Activated CD4-positive, alpha-beta T cell treated with anti-CD3 and anti-CD28 coated beads, Interleukin-2, Interleukin-4, amounts not matched to agents 100 ng/mL and 50 ng/mL, durations not matched to agents 16 hours and 8 hours (primary cell): ENCODE data around the gene PDGFB.

Experiments used
- DNase-seq: peaks from one replicate; pipeline ENCODE4 v3.0.0-alpha.2; 2020; ENCODE audit warnings: low spot score

The PDGFB gene

GRCh38 chr22:39276440-39277141 lies 31.8 kb upstream of the PDGFB start:
- no peak for DNase-seq

DNA sequence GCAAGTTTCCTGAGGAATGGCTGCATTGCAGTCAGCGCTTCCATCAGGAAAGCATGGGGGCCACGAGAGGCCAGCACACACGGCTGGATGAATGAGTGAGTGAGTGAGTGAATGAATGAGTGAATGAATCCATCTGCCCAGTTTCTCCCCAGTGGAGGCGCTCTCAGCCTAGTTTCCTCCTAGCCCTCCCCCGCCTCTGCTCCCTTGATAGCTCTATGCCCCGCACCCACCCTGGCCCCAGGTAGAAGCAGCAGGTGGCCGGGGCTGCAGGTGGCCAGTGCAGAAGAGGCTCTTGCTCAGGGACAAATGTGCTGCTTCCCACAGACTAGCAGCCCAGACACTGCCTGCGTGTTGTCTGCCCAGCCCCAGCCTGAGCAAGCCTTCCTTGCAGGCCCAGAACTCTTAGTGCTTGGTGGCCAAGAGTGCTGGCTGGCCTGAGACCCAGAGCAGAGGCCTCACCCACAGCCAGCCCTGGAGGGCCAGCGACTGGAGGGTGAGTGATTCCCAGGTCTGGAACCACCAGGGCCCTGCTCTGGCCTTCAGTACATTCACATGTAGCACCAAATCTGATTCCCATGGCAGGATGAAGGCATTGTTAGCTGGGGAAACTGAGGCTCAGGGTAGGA lies 31.1 kb upstream of the PDGFB start:
- DNase-seq, result no peak

- no peak for DNase-seq
These were observed 29.4 kb upstream of the PDGFB start for GRCh38 chr22:39273950-39274887.

DNA sequence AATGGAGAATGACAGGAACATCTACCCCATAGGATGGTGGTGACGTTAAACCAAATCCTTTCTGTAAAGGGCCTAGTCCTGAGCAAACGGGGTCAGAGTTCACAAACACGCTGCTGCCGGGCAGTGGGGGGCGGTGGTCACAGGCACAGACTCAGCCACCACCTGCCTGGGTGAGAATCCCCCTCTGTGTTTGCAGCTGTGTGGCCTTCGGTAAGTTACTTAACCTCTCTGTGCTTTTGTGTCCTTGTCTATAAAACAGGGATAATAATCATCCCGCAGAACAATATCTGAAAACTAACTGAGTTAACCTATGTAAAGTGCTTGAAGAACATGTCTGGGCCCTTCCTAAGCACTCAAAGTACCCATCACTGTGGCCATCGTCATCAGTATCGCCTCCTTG lies 26.0 kb upstream of the PDGFB start:
- DNase-seq, result no peak

- no peak for DNase-seq
These were observed 25.5 kb upstream of the PDGFB start for GRCh38 chr22:39270280-39270679.

GRCh38 chr22:39269095-39269790 lies 24.5 kb upstream of the PDGFB start:
- DNase-seq, result no peak

GRCh38 chr22:39268645-39269044 lies 23.9 kb upstream of the PDGFB start:
- no peak for DNase-seq

- DNase-seq, result no peak
These were observed 23.2 kb upstream of the PDGFB start for GRCh38 chr22:39267974-39268373.

- peak; percentile 82 for DNase-seq
These were observed 21.7 kb upstream of the PDGFB start for GRCh38 chr22:39266398-39267030.

DNA sequence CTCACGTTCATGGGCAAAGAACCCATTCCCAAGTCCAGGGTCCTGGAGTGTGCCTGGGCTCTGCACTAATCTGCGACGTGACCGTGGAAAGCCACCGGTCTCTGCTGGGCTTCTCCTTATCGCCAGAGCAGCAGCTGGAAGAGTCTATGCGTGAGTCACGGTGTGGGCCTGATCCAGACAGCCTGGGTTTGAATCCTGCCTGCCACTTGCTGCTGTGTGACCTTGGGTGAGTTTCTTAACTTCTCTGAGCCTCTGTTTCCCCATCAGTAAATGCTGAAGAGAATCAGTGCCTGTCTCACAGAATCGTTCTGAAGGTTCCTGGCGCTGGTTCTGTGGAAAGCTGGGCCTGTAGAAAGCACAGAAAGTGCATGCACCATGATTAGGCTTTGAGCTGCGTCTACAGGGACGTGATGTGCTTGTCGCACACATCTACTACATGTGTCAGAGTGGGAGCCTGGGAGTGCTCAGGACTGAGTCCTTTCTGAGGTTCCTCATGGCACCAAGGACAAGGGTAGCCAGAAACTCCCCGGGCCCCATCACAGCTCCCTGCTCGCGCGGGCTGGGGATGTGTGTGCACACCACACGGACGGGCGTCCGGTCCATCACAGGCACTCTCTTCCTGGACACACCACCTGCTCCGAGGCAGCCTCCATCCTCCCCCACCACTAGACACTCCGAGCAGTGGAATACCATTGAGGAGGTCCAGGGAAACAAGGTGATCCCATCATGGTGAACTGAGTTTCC lies 20.5 kb upstream of the PDGFB start:
- DNase-seq, result no peak

GRCh38 chr22:39264349-39265038 lies 19.7 kb upstream of the PDGFB start:
- no peak for DNase-seq

- no peak for DNase-seq
These were observed 19.0 kb upstream of the PDGFB start for GRCh38 chr22:39263626-39264348.

- no peak for DNase-seq
These were observed 14.9 kb upstream of the PDGFB start for GRCh38 chr22:39259666-39260065.

GRCh38 chr22:39257901-39258475 lies 13.2 kb upstream of the PDGFB start:
- no peak for DNase-seq

GRCh38 chr22:39256979-39257378 lies 12.2 kb upstream of the PDGFB start:
- DNase-seq, result no peak

GRCh38 chr22:39256186-39256552 lies 11.4 kb upstream of the PDGFB start:
- DNase-seq, result no peak

DNA sequence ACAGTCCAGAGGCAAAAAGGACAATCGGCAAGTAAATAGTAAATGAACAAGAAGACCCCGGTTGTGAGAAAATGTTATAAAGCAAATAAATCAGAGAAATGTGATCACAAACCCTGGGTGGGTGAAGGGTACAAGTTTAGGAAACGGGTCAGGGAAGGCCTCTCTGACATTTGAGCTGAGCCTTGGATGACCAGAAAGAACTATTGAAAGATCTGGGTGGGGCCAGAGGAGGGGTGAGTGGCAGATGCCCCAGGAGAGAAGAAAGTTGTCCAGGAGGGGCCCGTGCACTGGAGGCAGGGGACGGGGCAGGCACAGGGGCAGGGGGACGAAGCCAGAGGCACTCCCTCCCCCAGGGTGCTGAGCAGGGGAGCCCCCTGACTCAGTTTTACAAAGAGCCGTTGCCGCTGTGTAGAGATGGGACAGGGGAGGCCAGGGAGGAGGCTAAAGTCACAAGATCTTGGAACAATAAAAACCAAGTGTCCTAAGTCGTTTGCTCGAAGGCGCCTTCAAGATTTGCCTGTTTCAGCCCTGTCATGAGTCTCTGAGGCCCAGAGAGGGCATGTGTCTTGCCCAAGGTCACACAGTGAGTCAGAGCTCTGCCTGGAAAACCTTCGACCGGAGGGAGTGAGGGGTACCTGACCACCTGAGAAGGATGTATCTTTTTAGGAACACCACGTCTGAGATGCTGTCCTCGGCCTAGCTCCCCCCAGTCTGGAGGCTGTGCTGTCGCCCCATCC lies 10.8 kb upstream of the PDGFB start:
- DNase-seq, result no peak

- peak; percentile 65 for DNase-seq
These were observed 10.1 kb upstream of the PDGFB start for GRCh38 chr22:39254789-39255298.
